Lower leg skin (tissue), 4 donors: ENCODE measurements around the gene OR5H2. TPM values are rescaled to one million over a fixed set of nuclear protein-coding genes. Genes with fewer than 3 reads are reported as not detected.

Experiments
- DNase-seq, 2 donors: peaks; one replicate each; pipeline ENCODE4 v3.0.0-alpha.2; 2019; ENCODE audit warnings: low spot score in 2 of 2
- H3K4me3 ChIP-seq: fragments of 200-600 bp; sonication (generic); 2 replicates; pipeline ENCODE4 v1.5.1; 2017; ENCODE audit warnings: mild to moderate bottlenecking, low read depth; ENCODE audit not compliant: poor library complexity, severe bottlenecking
- CTCF ChIP-seq, 3 donors: fragments of 450-650 bp; IDR thresholded peaks; one replicate each; pipeline ENCODE4 v1.5.1; 2016; ENCODE audit warnings: antibody characterized with exemption in 3 of 3, mild to moderate bottlenecking in 3 of 3, moderate library complexity in 2 of 3
- POLR2A ChIP-seq, 2 donors: fragments of 450-650 bp; IDR thresholded peaks; one replicate each; pipeline ENCODE4 v1.6.1; 2016 to 2017; ENCODE audit warnings: antibody characterized with exemption in 2 of 2, mild to moderate bottlenecking in 1 of 2, moderate library complexity in 1 of 2
- WGBS, 2 donors: methylation state at CpG; one replicate each; pipeline ENCODE4 v1.1.5; 2018; 5-methylcytosine and 5-hydroxymethylcytosine counted together
- intact Hi-C: fragments of 100-400 bp; cut with DNase I; formaldehyde crosslinking; loops from one replicate; pipeline ENCODE4 v1.15.0; 2023; ENCODE audit warnings: low total_unique reads
- total RNA-seq, 4 donors: library from RNA; depleted of rRNA; stranded (reverse); fragments of >200 nt; gene quantifications; one replicate each; pipeline ENCODE4 v1.1.0, GENCODE V29; 2016

Gene OR5H2
- total RNA-seq, 4 donors from 2014 or later: not detected

GRCh38 chr3:98326105-98326893 is 44.0 kb downstream of the OR5H2 start:
- WGBS, 2 donors: 58 to 68% methylated on average over 2 of the region's 2 CpGs
- intact Hi-C loops: loop anchor here (10.0 kb wide), 1 partner anchor 281 kb away; no protein-coding TSS in a partner anchor
- no peak overlapping the region for H3K4me3 ChIP-seq
- no peak for DNase-seq
- no peak for TF ChIP-seq POLR2A (IDR thresholded peaks at IDR 0.05)
- no peak for TF ChIP-seq CTCF (IDR thresholded peaks at IDR 0.05)

DNA sequence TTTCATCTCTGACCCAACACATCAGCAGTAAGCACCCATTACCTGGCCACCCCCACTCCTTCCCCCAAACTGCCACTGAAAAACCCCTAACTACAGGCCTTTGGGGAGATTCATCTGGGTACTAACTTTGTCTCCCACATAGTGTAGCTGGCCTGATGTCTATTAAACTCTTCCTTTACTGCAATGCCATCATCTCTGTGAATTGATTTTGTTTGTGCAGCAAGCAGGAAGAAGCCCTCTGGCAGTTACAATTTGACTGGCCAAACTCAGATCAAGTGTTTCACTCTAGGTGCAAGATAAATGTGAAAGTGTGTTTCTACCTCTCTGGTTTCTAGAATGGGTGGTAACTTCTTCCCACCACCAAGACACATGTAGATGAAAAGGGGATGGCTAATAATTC is 44.6 kb downstream of the OR5H2 start:
- H3K4me3 ChIP-seq: no peak overlapping the region
- intact Hi-C loops: loop anchor here (10.0 kb wide), 1 partner anchor 282 kb away; no protein-coding TSS in a partner anchor
- TF ChIP-seq POLR2A (IDR thresholded peaks at IDR 0.05) (no peak), CTCF (IDR thresholded peaks at IDR 0.05) (no peak)
- DNase-seq: no peak

GRCh38 chr3:98328933-98329332 is 46.6 kb downstream of the OR5H2 start:
- intact Hi-C loops: loop anchor here (10.0 kb wide), 1 partner anchor 284 kb away; no protein-coding TSS in a partner anchor
- H3K4me3 ChIP-seq: no peak overlapping the region
- TF ChIP-seq CTCF (IDR thresholded peaks at IDR 0.05) (no peak), POLR2A (IDR thresholded peaks at IDR 0.05) (no peak)
- WGBS, 2 donors: 54 to 80% methylated on average over 4 to 5 of the region's 5 CpGs
- no peak for DNase-seq

- WGBS, 2 donors: 9 to 10% methylated on average over 6 of the region's 6 CpGs
- H3K4me3 ChIP-seq: no peak overlapping the region
- peak in 1 of 2 donors; percentile 26 for DNase-seq
- TF ChIP-seq POLR2A (IDR thresholded peaks at IDR 0.05) (no peak), CTCF (IDR thresholded peaks at IDR 0.05) (no peak)
- intact Hi-C loops: loop anchor here (10.0 kb wide), 1 partner anchor 285 kb away; no protein-coding TSS in a partner anchor
Observed at GRCh38 chr3:98329392-98330124, 47.3 kb downstream of the OR5H2 start.

DNA sequence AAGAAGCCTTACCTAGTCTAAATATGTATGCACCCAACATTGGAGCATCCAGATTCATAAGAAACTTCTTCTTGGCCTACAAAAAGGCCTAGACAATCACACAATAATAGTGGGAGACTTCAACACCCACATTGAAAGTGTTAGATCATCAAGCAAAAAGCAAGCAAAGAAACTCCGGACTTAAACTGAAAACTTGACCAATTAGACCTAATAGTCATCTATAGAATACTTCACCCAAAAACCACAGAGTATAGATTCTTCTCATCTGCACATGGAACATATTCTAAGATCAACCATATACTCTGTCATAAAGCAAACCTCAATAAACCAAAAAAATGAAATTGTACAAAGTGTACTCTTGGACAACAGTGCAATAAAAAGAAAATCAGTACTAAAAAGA is 49.0 kb downstream of the OR5H2 start:
- 89 to 92% methylated on average over 1 of the region's 1 CpG for WGBS, 2 donors
- no peak overlapping the region for H3K4me3 ChIP-seq
- no peak for DNase-seq
- intact Hi-C loops: no loop called here
- TF ChIP-seq CTCF (IDR thresholded peaks at IDR 0.05): no peak
- no peak for TF ChIP-seq POLR2A (IDR thresholded peaks at IDR 0.05)

Other genes starting within 250 kb of the OR5H2 start
- gene GABRR3, start 247.2 kb upstream of the OR5H2 start, total RNA-seq: not detected
- not detected for gene OR5AC2, start 195.3 kb upstream of the OR5H2 start, total RNA-seq
- gene OR5H1, start 151.8 kb upstream of the OR5H2 start, total RNA-seq: not detected
- gene OR5H14, start 135.0 kb upstream of the OR5H2 start, total RNA-seq: not detected
- not detected for gene OR5H15, start 115.8 kb upstream of the OR5H2 start, total RNA-seq
- gene OR5H6, start 18.3 kb upstream of the OR5H2 start, total RNA-seq: not detected
- not detected for gene OR5K4, start 71.3 kb downstream of the OR5H2 start, total RNA-seq
- gene OR5K3, start 108.2 kb downstream of the OR5H2 start, total RNA-seq: not detected
- gene OR5K1, start 180.7 kb downstream of the OR5H2 start, total RNA-seq: not detected
- gene OR5K2, start 215.2 kb downstream of the OR5H2 start, total RNA-seq: not detected
- 100 to 1,000 TPM; 118 to 323 (median 215) TPM for gene CLDND1, start 240.4 kb downstream of the OR5H2 start, total RNA-seq
- gene GPR15, start 249.5 kb downstream of the OR5H2 start, total RNA-seq: not detected